Iris pigment epithelial cell (primary cell): ENCODE measurements around the gene COL19A1.
"Not testable (repeated sequence)": the region's sequence is repeated elsewhere in the genome, so short reads cannot be mapped to it uniquely, and the experiment has no call there.

ENCODE experiments used
- DNase-seq: peaks from one replicate; pipeline ENCODE4 v3.0.0-alpha.2; 2011; ENCODE audit warnings: low read depth

Gene COL19A1

GRCh38 chr6:69900869-69901268 lies 34.5 kb downstream of the COL19A1 start:
- no peak for DNase-seq

GRCh38 chr6:69901361-69901760 lies 35.0 kb downstream of the COL19A1 start:
- no peak for DNase-seq

GRCh38 chr6:69907981-69908498 lies 41.7 kb downstream of the COL19A1 start:
- DNase-seq = peak; percentile 41

GRCh38 chr6:69913361-69913760 lies 47.0 kb downstream of the COL19A1 start:
- no peak for DNase-seq

GRCh38 chr6:69914015-69914485 lies 47.7 kb downstream of the COL19A1 start:
- DNase-seq = peak; percentile 22

- DNase-seq = no peak
These were observed 49.0 kb downstream of the COL19A1 start for GRCh38 chr6:69915346-69915745.

- DNase-seq = peak; percentile 76
These were observed 51.5 kb downstream of the COL19A1 start for GRCh38 chr6:69917834-69918233.

GRCh38 chr6:69918813-69919475 lies 52.6 kb downstream of the COL19A1 start:
- DNase-seq = no peak

- DNase-seq = not testable (repeated sequence)
These were observed 54.7 kb downstream of the COL19A1 start for GRCh38 chr6:69921066-69921465.

GRCh38 chr6:69921611-69922010 lies 55.3 kb downstream of the COL19A1 start:
- not testable (repeated sequence) for DNase-seq

GRCh38 chr6:69926745-69927144 lies 60.4 kb downstream of the COL19A1 start:
- no peak for DNase-seq

- DNase-seq = peak; percentile 16
These were observed 66.9 kb downstream of the COL19A1 start for GRCh38 chr6:69933239-69933638.

GRCh38 chr6:69935079-69935478 lies 68.7 kb downstream of the COL19A1 start:
- DNase-seq = no peak

GRCh38 chr6:69936674-69937363 lies 70.5 kb downstream of the COL19A1 start:
- peak; percentile 1 for DNase-seq

GRCh38 chr6:69937402-69938136 lies 71.2 kb downstream of the COL19A1 start:
- DNase-seq = no peak

- no peak for DNase-seq
These were observed 76.1 kb downstream of the COL19A1 start for GRCh38 chr6:69942485-69942884.

- DNase-seq = no peak
These were observed 78.8 kb downstream of the COL19A1 start for GRCh38 chr6:69945192-69945591.

- no peak for DNase-seq
These were observed 82.2 kb downstream of the COL19A1 start for GRCh38 chr6:69948479-69949114.

- DNase-seq = no peak
These were observed 87.1 kb downstream of the COL19A1 start for GRCh38 chr6:69953491-69953890.

GRCh38 chr6:69954733-69955132 lies 88.4 kb downstream of the COL19A1 start:
- DNase-seq = no peak

- peak; percentile 9 for DNase-seq
These were observed 91.7 kb downstream of the COL19A1 start for GRCh38 chr6:69957985-69958559.

GRCh38 chr6:69958978-69959377 lies 92.6 kb downstream of the COL19A1 start:
- DNase-seq = no peak
